Measurements from ENCODE around the gene ACSL3.

The ACSL3 gene

DNA sequence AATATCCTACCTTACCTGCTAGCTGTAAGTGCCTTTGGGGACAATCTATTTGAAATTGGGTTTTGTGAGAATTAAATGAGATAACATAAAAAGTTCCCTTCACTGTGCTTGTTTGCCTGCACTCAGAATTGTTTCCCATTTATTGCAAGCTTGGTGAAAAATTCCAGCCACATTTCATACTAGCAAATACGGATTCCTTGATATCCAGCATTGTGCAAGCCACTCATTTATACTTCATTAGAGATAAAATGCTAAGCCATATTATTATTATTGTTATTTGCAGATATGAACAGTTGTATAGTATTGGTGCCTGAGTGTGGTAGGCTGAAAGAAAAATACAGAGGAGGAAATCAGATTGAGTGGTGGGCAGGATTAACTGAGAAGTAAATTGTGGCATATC is 31.9 kb downstream of the ACSL3 start:
- Histone ChIP-seq H3K27ac (replicated peaks; ENCODE audit: low read length) (no peak overlapping the region), H2AFZ (ENCODE audit: low read length) (no peak overlapping the region), H4K8ac (ENCODE audit: low read depth, low read length) (no peak overlapping the region), H3K23ac (ENCODE audit: low read depth, low read length, poor library complexity) (no peak overlapping the region), H4K91ac (ENCODE audit: low read depth, low read length, poor library complexity) (no peak overlapping the region), H2BK15ac (ENCODE audit: low read length) (no peak overlapping the region), H3K9ac (ENCODE audit: low read depth, low read length, poor library complexity) (no peak overlapping the region), H3K79me1 (ENCODE audit: low read depth, low read length) (no peaks in the 10 kb centered on the region), H3K27me3 (ENCODE audit: control insufficient read depth in 3 of 3, insufficient read depth in 3 of 3, low read depth in 1 of 3, low read length in 3 of 3) (no peaks in the 10 kb centered on the region), H2BK12ac (ENCODE audit: low read length) (no peak overlapping the region), H3K18ac (ENCODE audit: low read length) (no peak overlapping the region), H3K14ac (ENCODE audit: low read length) (no peak overlapping the region), H3K4me2 (ENCODE audit: insufficient read depth, low read length, poor library complexity, severe bottlenecking) (no peak overlapping the region), H3K36me3 (replicated peaks in 1 of 2; ENCODE audit: control insufficient read depth in 2 of 2, insufficient read depth in 2 of 2, low read length in 2 of 2) (peaks cover 0 to 38% of the 10 kb centered on the region in 2 donors), H2BK5ac (ENCODE audit: low read length) (no peak overlapping the region), H3K4me1 (ENCODE audit: control insufficient read depth in 2 of 2, insufficient read depth in 1 of 2, low read depth in 1 of 2, low read length in 2 of 2) (no peaks in the 10 kb centered on the region), H2AK5ac (ENCODE audit: low read depth, low read length) (no peak overlapping the region), H3K9me3 (replicated peaks in 1 of 2; ENCODE audit: control insufficient read depth in 2 of 2, insufficient read depth in 1 of 2, low read depth in 1 of 2, low read length in 2 of 2) (peaks cover 0 to 6% of the 10 kb centered on the region in 2 donors), H2BK120ac (ENCODE audit: low read depth, low read length) (no peak overlapping the region), H3K4me3 (ENCODE audit: low read length in 2 of 2) (no peak overlapping the region), H3K4ac (ENCODE audit: low read length) (no peak overlapping the region)
- no CpG with 5 or more reads among the region's 1 CpG for WGBS, 2 donors (ENCODE audit: extremely low coverage in 2 of 2, insufficient read length in 2 of 2, insufficient replicate concordance in 1 of 2)
- no peak for DNase-seq (ENCODE audit: low spot score)

- Histone ChIP-seq H2BK120ac (ENCODE audit: low read depth, low read length) (no peak overlapping the region), H2BK12ac (ENCODE audit: low read length) (no peak overlapping the region), H2AK5ac (ENCODE audit: low read depth, low read length) (no peak overlapping the region), H3K27me3 (ENCODE audit: control insufficient read depth in 3 of 3, insufficient read depth in 3 of 3, low read depth in 1 of 3, low read length in 3 of 3) (no peaks in the 10 kb centered on the region), H3K4ac (ENCODE audit: low read length) (no peak overlapping the region), H3K18ac (ENCODE audit: low read length) (no peak overlapping the region), H4K91ac (ENCODE audit: low read depth, low read length, poor library complexity) (no peak overlapping the region), H2BK15ac (ENCODE audit: low read length) (no peak overlapping the region), H3K9ac (ENCODE audit: low read depth, low read length, poor library complexity) (no peak overlapping the region), H3K4me2 (ENCODE audit: insufficient read depth, low read length, poor library complexity, severe bottlenecking) (no peak overlapping the region), H2BK5ac (ENCODE audit: low read length) (no peak overlapping the region), H3K4me1 (ENCODE audit: control insufficient read depth in 2 of 2, insufficient read depth in 1 of 2, low read depth in 1 of 2, low read length in 2 of 2) (no peaks in the 10 kb centered on the region), H3K79me1 (ENCODE audit: low read depth, low read length) (no peaks in the 10 kb centered on the region), H4K8ac (ENCODE audit: low read depth, low read length) (no peak overlapping the region), H2AFZ (ENCODE audit: low read length) (no peak overlapping the region), H3K36me3 (replicated peaks in 1 of 2; ENCODE audit: control insufficient read depth in 2 of 2, insufficient read depth in 2 of 2, low read length in 2 of 2) (peaks cover 0 to 34% of the 10 kb centered on the region in 2 donors), H3K27ac (replicated peaks; ENCODE audit: low read length) (no peak overlapping the region), H3K4me3 (ENCODE audit: low read length in 2 of 2) (no peak overlapping the region), H3K9me3 (replicated peaks in 1 of 2; ENCODE audit: control insufficient read depth in 2 of 2, insufficient read depth in 1 of 2, low read depth in 1 of 2, low read length in 2 of 2) (no peaks in the 10 kb centered on the region), H3K23ac (ENCODE audit: low read depth, low read length, poor library complexity) (no peak overlapping the region), H3K14ac (ENCODE audit: low read length) (no peak overlapping the region)
- no peak for DNase-seq (ENCODE audit: low spot score)
- WGBS, 2 donors (ENCODE audit: extremely low coverage in 2 of 2, insufficient read length in 2 of 2, insufficient replicate concordance in 1 of 2), result 100% methylated on average over 2 of the region's 4 CpGs; no CpG with 5 or more reads in 1 of the 2 donors
These were observed 32.9 kb downstream of the ACSL3 start for GRCh38 chr2:222893716-222894115.

DNA sequence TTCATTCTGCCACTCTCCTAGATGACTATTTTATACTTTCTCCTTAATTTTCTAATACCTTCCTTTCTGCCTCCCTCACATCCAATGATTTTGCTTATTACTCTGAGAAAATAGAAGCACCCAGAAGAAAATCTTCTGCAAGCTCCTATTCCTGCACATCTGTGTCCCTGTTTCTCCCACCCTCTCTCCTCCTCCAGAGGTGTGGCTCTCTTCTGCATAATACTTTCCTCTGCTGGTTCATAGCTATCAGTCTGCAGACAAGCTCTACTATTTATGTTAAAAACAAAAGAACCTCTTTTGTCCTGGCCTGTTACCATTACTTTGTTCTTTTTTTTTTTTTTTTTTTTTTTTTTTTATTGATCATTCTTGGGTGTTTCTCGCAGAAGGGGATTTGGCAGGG is 34.3 kb downstream of the ACSL3 start:
- no peak overlapping the region for H3K18ac ChIP-seq (ENCODE audit: low read length)
- H3K79me1 ChIP-seq (ENCODE audit: low read depth, low read length), result no peaks in the 10 kb centered on the region
- H3K36me3 ChIP-seq (replicated peaks in 1 of 2; ENCODE audit: control insufficient read depth in 2 of 2, insufficient read depth in 2 of 2, low read length in 2 of 2), result peaks cover 0 to 27% of the 10 kb centered on the region in 2 donors
- no peak overlapping the region for H3K14ac ChIP-seq (ENCODE audit: low read length)
- no peak overlapping the region for H3K9ac ChIP-seq (ENCODE audit: low read depth, low read length, poor library complexity)
- no CpG with 5 or more reads among the region's 1 CpG for WGBS, 2 donors (ENCODE audit: extremely low coverage in 2 of 2, insufficient read length in 2 of 2, insufficient replicate concordance in 1 of 2)
- H2BK5ac ChIP-seq (ENCODE audit: low read length), result no peak overlapping the region
- H3K4me3 ChIP-seq (ENCODE audit: low read length in 2 of 2), result no peak overlapping the region
- no peak overlapping the region for H3K27ac ChIP-seq (replicated peaks; ENCODE audit: low read length)
- no peak overlapping the region for H2BK15ac ChIP-seq (ENCODE audit: low read length)
- no peak for DNase-seq (ENCODE audit: low spot score)
- H3K27me3 ChIP-seq (ENCODE audit: control insufficient read depth in 3 of 3, insufficient read depth in 3 of 3, low read depth in 1 of 3, low read length in 3 of 3), result no peaks in the 10 kb centered on the region
- no peak overlapping the region for H2AK5ac ChIP-seq (ENCODE audit: low read depth, low read length)
- no peak overlapping the region for H2AFZ ChIP-seq (ENCODE audit: low read length)
- no peaks in the 10 kb centered on the region for H3K4me1 ChIP-seq (ENCODE audit: control insufficient read depth in 2 of 2, insufficient read depth in 1 of 2, low read depth in 1 of 2, low read length in 2 of 2)
- no peak overlapping the region for H2BK120ac ChIP-seq (ENCODE audit: low read depth, low read length)
- H3K4ac ChIP-seq (ENCODE audit: low read length), result no peak overlapping the region
- no peak overlapping the region for H4K91ac ChIP-seq (ENCODE audit: low read depth, low read length, poor library complexity)
- no peak overlapping the region for H4K8ac ChIP-seq (ENCODE audit: low read depth, low read length)
- H2BK12ac ChIP-seq (ENCODE audit: low read length), result no peak overlapping the region
- H3K4me2 ChIP-seq (ENCODE audit: insufficient read depth, low read length, poor library complexity, severe bottlenecking), result no peak overlapping the region
- H3K9me3 ChIP-seq (replicated peaks in 1 of 2; ENCODE audit: control insufficient read depth in 2 of 2, insufficient read depth in 1 of 2, low read depth in 1 of 2, low read length in 2 of 2), result no peaks in the 10 kb centered on the region
- no peak overlapping the region for H3K23ac ChIP-seq (ENCODE audit: low read depth, low read length, poor library complexity)

GRCh38 chr2:222897898-222898297 is 37.1 kb downstream of the ACSL3 start:
- Histone ChIP-seq H3K4ac (ENCODE audit: low read length) (no peak overlapping the region), H3K23ac (ENCODE audit: low read depth, low read length, poor library complexity) (no peak overlapping the region), H3K9ac (ENCODE audit: low read depth, low read length, poor library complexity) (no peak overlapping the region), H2BK15ac (ENCODE audit: low read length) (no peak overlapping the region), H3K27ac (replicated peaks; ENCODE audit: low read length) (no peak overlapping the region), H3K4me2 (ENCODE audit: insufficient read depth, low read length, poor library complexity, severe bottlenecking) (no peak overlapping the region), H3K27me3 (ENCODE audit: control insufficient read depth in 3 of 3, insufficient read depth in 3 of 3, low read depth in 1 of 3, low read length in 3 of 3) (no peaks in the 10 kb centered on the region), H3K36me3 (replicated peaks in 1 of 2; ENCODE audit: control insufficient read depth in 2 of 2, insufficient read depth in 2 of 2, low read length in 2 of 2) (peaks cover 0 to 38% of the 10 kb centered on the region in 2 donors), H2BK5ac (ENCODE audit: low read length) (no peak overlapping the region), H3K14ac (ENCODE audit: low read length) (no peak overlapping the region), H2AFZ (ENCODE audit: low read length) (no peak overlapping the region), H2BK120ac (ENCODE audit: low read depth, low read length) (no peak overlapping the region), H2AK5ac (ENCODE audit: low read depth, low read length) (no peak overlapping the region), H3K18ac (ENCODE audit: low read length) (no peak overlapping the region), H3K9me3 (replicated peaks in 1 of 2; ENCODE audit: control insufficient read depth in 2 of 2, insufficient read depth in 1 of 2, low read depth in 1 of 2, low read length in 2 of 2) (no peaks in the 10 kb centered on the region), H3K4me1 (ENCODE audit: control insufficient read depth in 2 of 2, insufficient read depth in 1 of 2, low read depth in 1 of 2, low read length in 2 of 2) (no peaks in the 10 kb centered on the region), H4K91ac (ENCODE audit: low read depth, low read length, poor library complexity) (no peak overlapping the region), H4K8ac (ENCODE audit: low read depth, low read length) (no peak overlapping the region), H3K4me3 (ENCODE audit: low read length in 2 of 2) (no peak overlapping the region), H3K79me1 (ENCODE audit: low read depth, low read length) (no peaks in the 10 kb centered on the region), H2BK12ac (ENCODE audit: low read length) (no peak overlapping the region)
- WGBS, 2 donors (ENCODE audit: extremely low coverage in 2 of 2, insufficient read length in 2 of 2, insufficient replicate concordance in 1 of 2), result no CpG with 5 or more reads among the region's 3 CpGs
- DNase-seq (ENCODE audit: low spot score), result no peak
